ENCODE measurements around the gene RASAL1.
A peak's percentile ranks its signal among the peaks of the same experiment; 100 is the strongest.

Gene RASAL1

GRCh38 chr12:113057565-113058485 lies 77.7 kb downstream of the RASAL1 start:
- no peak for DNase-seq (ENCODE audit: low read depth)

GRCh38 chr12:113056631-113057488 lies 78.7 kb downstream of the RASAL1 start, which contains the start of gene DTX1:
DTX1 (plus strand) TSS chr12:113056730; CDS start chr12:113058193, 1,463 bp downstream.
- peak; percentile 10 for DNase-seq (ENCODE audit: low read depth)

- DNase-seq (ENCODE audit: low read depth): no peak
Measured at GRCh38 chr12:113056381-113056630, 79.3 kb downstream of the RASAL1 start.

GRCh38 chr12:113055594-113056380 lies 79.8 kb downstream of the RASAL1 start:
- DNase-seq (ENCODE audit: low read depth): no peak

GRCh38 chr12:113054948-113055486 lies 80.5 kb downstream of the RASAL1 start:
- no peak for DNase-seq (ENCODE audit: low read depth)

- DNase-seq (ENCODE audit: low read depth): no peak
Measured at GRCh38 chr12:113052326-113052725, 83.2 kb downstream of the RASAL1 start.

- DNase-seq (ENCODE audit: low read depth): no peak
Measured at GRCh38 chr12:113051759-113052158, 83.8 kb downstream of the RASAL1 start.

GRCh38 chr12:113050795-113051194 lies 84.8 kb downstream of the RASAL1 start:
- DNase-seq (ENCODE audit: low read depth): no peak

GRCh38 chr12:113049976-113050742 lies 85.4 kb downstream of the RASAL1 start:
- DNase-seq (ENCODE audit: low read depth): no peak
